ENCODE measurements around the gene TESK2. TPM values are rescaled to one million over a fixed set of nuclear protein-coding genes. Genes with fewer than 3 reads are reported as not detected.

Gene TESK2
- total and polyA plus RNA-seq, 2 of the 13 experiments (the other 11 are each of a cell fraction or from before 2014, with no cell fraction given) = 5.5 to 9.6 TPM

GRCh38 chr1:45303520-45304310, 187.2 kb downstream of the TESK2 start (continued):
- 0 out of 2 replicates have a peak, but pooled peaks have one; percentile 14 for TF ChIP-seq AHDC1 (CRISPR knock-in tag; IDR thresholded peaks at IDR 0.05; ENCODE audit: borderline replicate concordance)
- no peak for TF ChIP-seq THAP7 (CRISPR knock-in tag; IDR thresholded peaks at IDR 0.05)
- TF ChIP-seq NR0B2 (CRISPR knock-in tag; IDR thresholded peaks at IDR 0.05) = peak; percentile 76; the same call in 1 of the 2 replicates
- TF ChIP-seq ZNF256 (CRISPR knock-in tag; conservative IDR thresholded peaks at IDR 0.05) = 0 out of 2 replicates have a peak, but pooled peaks have one; percentile 17
- peak; percentile 68; the same call in 1 of the 2 replicates for TF ChIP-seq TCF7L2 (IDR thresholded peaks at IDR 0.05; ENCODE audit: low read depth, low read length)
- TF ChIP-seq SIN3B (IDR thresholded peaks at IDR 0.05; ENCODE audit: low read length) = no peak
- TF ChIP-seq ZNF740 (CRISPR knock-in tag; IDR thresholded peaks at IDR 0.05) = 0 out of 2 replicates have a peak, but pooled peaks have one; percentile 47
- peak; percentile 71; the same call in 1 of the 2 replicates for TF ChIP-seq ZBTB26 (CRISPR knock-in tag; IDR thresholded peaks at IDR 0.05; ENCODE audit: borderline replicate concordance)
- TF ChIP-seq ZNF841 (CRISPR knock-in tag; IDR thresholded peaks at IDR 0.05; ENCODE audit: borderline replicate concordance) = no peak
- peak; percentile 79 for TF ChIP-seq ZNF350 (CRISPR knock-in tag; IDR thresholded peaks at IDR 0.05; ENCODE audit: borderline replicate concordance, low read depth)
- TF ChIP-seq HES4 (CRISPR knock-in tag; IDR thresholded peaks at IDR 0.05; ENCODE audit: borderline replicate concordance) = peak; percentile 93
- TF ChIP-seq ZNF18 (CRISPR knock-in tag; IDR thresholded peaks at IDR 0.05; ENCODE audit: insufficient replicate concordance) = peak; percentile 49
- TF ChIP-seq ZNF446 (CRISPR knock-in tag; IDR thresholded peaks at IDR 0.05) = peak; percentile 86
- TF ChIP-seq TCF12 (IDR thresholded peaks at IDR 0.05) = no peak
- TF ChIP-seq TCF12 (CRISPR knock-in tag; IDR thresholded peaks at IDR 0.05) = 0 out of 2 replicates have a peak, but pooled peaks have one; percentile 26
- TF ChIP-seq NCOR1 (IDR thresholded peaks at IDR 0.05; ENCODE audit: borderline replicate concordance, low read length) = no peak
- no peak for TF ChIP-seq ZMAT3 (CRISPR knock-in tag; conservative IDR thresholded peaks at IDR 0.05)
- TF ChIP-seq ZNF670 (CRISPR knock-in tag; IDR thresholded peaks at IDR 0.05; ENCODE audit: borderline replicate concordance) = 0 out of 2 replicates have a peak, but pooled peaks have one; percentile 59
